H9 (cell line): Measurements from ENCODE around the gene TRERF1. TPM values are rescaled to one million over a fixed set of nuclear protein-coding genes. Genes with fewer than 3 reads are reported as not detected.
A peak's percentile ranks its signal among the peaks of the same experiment; 100 is the strongest.

Experiments used
- DNase-seq: peaks from one replicate; pipeline ENCODE4 v3.0.0-alpha.2; 2017
- H2AFZ ChIP-seq: one replicate; pipeline ENCODE4 v1.6.1; 2013; ENCODE audit warnings: mild to moderate bottlenecking, low read length, control low read depth, moderate library complexity
- H2AK5ac ChIP-seq: 2 replicates; pipeline ENCODE4 v1.6.1; 2013; ENCODE audit warnings: low read length, control low read depth, mixed read lengths; ENCODE audit not compliant: insufficient read length
- H2BK120ac ChIP-seq: one replicate; pipeline ENCODE4 v1.6.1; 2013; ENCODE audit warnings: low read depth, mild to moderate bottlenecking, low read length, control low read depth, inconsistent platforms; ENCODE audit not compliant: poor library complexity, severe bottlenecking
- H2BK12ac ChIP-seq: 2 replicates; pipeline ENCODE4 v1.6.1; 2013; ENCODE audit warnings: low read length, control low read depth, mixed read lengths, low read depth; ENCODE audit not compliant: insufficient read length
- H2BK15ac ChIP-seq: 2 replicates; pipeline ENCODE4 v1.6.1; 2013; ENCODE audit warnings: low read depth, low read length, control low read depth
- H2BK20ac ChIP-seq: one replicate; pipeline ENCODE4 v1.6.1; 2013; ENCODE audit warnings: low read depth, mild to moderate bottlenecking, low read length, control low read depth, inconsistent platforms; ENCODE audit not compliant: poor library complexity, severe bottlenecking
- H2BK5ac ChIP-seq: 2 replicates; pipeline ENCODE4 v1.6.1; 2013; ENCODE audit warnings: low read length, control low read depth, mixed read lengths; ENCODE audit not compliant: insufficient read length
- H3K14ac ChIP-seq: 2 replicates; pipeline ENCODE4 v1.6.1; 2013; ENCODE audit warnings: low read length, control low read depth; ENCODE audit not compliant: insufficient read depth
- H3K18ac ChIP-seq: 2 replicates; pipeline ENCODE4 v1.6.1; 2013; ENCODE audit warnings: low read depth, mild to moderate bottlenecking, mixed read lengths, low read length, control low read depth; ENCODE audit not compliant: insufficient read length
- H3K23ac ChIP-seq: 2 replicates; pipeline ENCODE4 v1.6.1; 2013; ENCODE audit warnings: low read length, control low read depth, mixed read lengths, low read depth; ENCODE audit not compliant: insufficient read length
- H3K23me2 ChIP-seq: 2 replicates; pipeline ENCODE4 v1.6.1; 2013; ENCODE audit warnings: low read depth, mild to moderate bottlenecking, mixed read lengths, low read length, control low read depth; ENCODE audit not compliant: insufficient read length, poor library complexity, severe bottlenecking
- H3K27ac ChIP-seq: 2 replicates; pipeline ENCODE4 v1.5.1; 2013; ENCODE audit warnings: low read length, control low read depth, mixed read lengths, low read depth; ENCODE audit not compliant: insufficient read length
- H3K27me3 ChIP-seq: 2 replicates; pipeline ENCODE4 v1.6.1; 2013; ENCODE audit warnings: low read length, control low read depth, inconsistent platforms; ENCODE audit not compliant: insufficient read depth
- H3K4ac ChIP-seq: 2 replicates; pipeline ENCODE4 v1.6.1; 2013; ENCODE audit warnings: low read depth, mild to moderate bottlenecking, control low read depth, inconsistent platforms, low read length, moderate library complexity
- H3K4me1 ChIP-seq: 2 replicates; pipeline ENCODE4 v1.6.1; 2013; ENCODE audit warnings: low read length, control low read depth, inconsistent platforms; ENCODE audit not compliant: insufficient read depth
- H3K4me2 ChIP-seq: 2 replicates; pipeline ENCODE4 v1.6.1; 2013; ENCODE audit warnings: low read length, control low read depth, mixed read lengths; ENCODE audit not compliant: insufficient read length, insufficient read depth
- H3K56ac ChIP-seq: 2 replicates; pipeline ENCODE4 v1.6.1; 2013; ENCODE audit warnings: low read depth, mild to moderate bottlenecking, mixed read lengths, low read length, control low read depth; ENCODE audit not compliant: insufficient read length
- H3K79me1 ChIP-seq: 2 replicates; pipeline ENCODE4 v1.6.1; 2013; ENCODE audit warnings: low read depth, mild to moderate bottlenecking, moderate library complexity, low read length, control low read depth, inconsistent platforms; ENCODE audit not compliant: insufficient read depth, poor library complexity, severe bottlenecking
- H3K79me2 ChIP-seq: 2 replicates; pipeline ENCODE4 v1.6.1; 2013; ENCODE audit warnings: low read length, control low read depth, inconsistent platforms; ENCODE audit not compliant: insufficient read depth
- H3K9ac ChIP-seq: 2 replicates; pipeline ENCODE4 v1.6.1; 2013; ENCODE audit warnings: low read length, control low read depth, mixed read lengths; ENCODE audit not compliant: insufficient read length; ENCODE audit errors: extremely low read depth
- H3K9me3 ChIP-seq: one replicate; pipeline ENCODE4 v1.6.1; 2013; ENCODE audit warnings: low read depth, low read length, inconsistent platforms; ENCODE audit not compliant: control insufficient read depth
- H3T11ph ChIP-seq: one replicate; pipeline ENCODE4 v1.6.1; 2013; ENCODE audit warnings: mild to moderate bottlenecking, low read length, control low read depth, inconsistent platforms
- H4K20me1 ChIP-seq: one replicate; pipeline ENCODE4 v1.6.1; 2013; ENCODE audit not compliant: control insufficient read depth, insufficient read length, insufficient read depth
- H4K5ac ChIP-seq: 2 replicates; pipeline ENCODE4 v1.6.1; 2013; ENCODE audit warnings: low read depth, mild to moderate bottlenecking, mixed read lengths, low read length, control low read depth; ENCODE audit not compliant: insufficient read length
- H4K8ac ChIP-seq: replicated peaks from 2 replicates; pipeline ENCODE4 v1.6.1; 2013; ENCODE audit warnings: low read length, control low read depth, mixed read lengths, low read depth; ENCODE audit not compliant: insufficient read length
- H4K91ac ChIP-seq: 2 replicates; pipeline ENCODE4 v1.6.1; 2013; ENCODE audit warnings: low read depth, mild to moderate bottlenecking, moderate library complexity, mixed read lengths, low read length, control low read depth; ENCODE audit not compliant: insufficient read length
- H3K27ac Mint-ChIP-seq, 3 experiments: 2 replicates in 2 of 3; 3 replicates in 1 of 3; pipeline ENCODE4 v1.8.0; 2020 to 2021; ENCODE audit warnings: mixed read lengths in 3 of 3, mild to moderate bottlenecking in 1 of 3, moderate library complexity in 1 of 3
- H3K27me3 Mint-ChIP-seq: 2 replicates; pipeline ENCODE4 v1.8.0; 2021; ENCODE audit warnings: low read depth, mild to moderate bottlenecking, moderate library complexity, mixed read lengths
- H3K36me3 Mint-ChIP-seq, 3 experiments: 2 replicates in 2 of 3; 3 replicates in 1 of 3; pipeline ENCODE4 v1.8.0; 2020 to 2021; ENCODE audit warnings: low read depth in 3 of 3, mixed read lengths in 3 of 3; ENCODE audit not compliant: insufficient read depth in 1 of 3
- H3K4me1 Mint-ChIP-seq, 2 experiments: 2 replicates each; pipeline ENCODE4 v1.8.0; 2020; ENCODE audit warnings: mixed read lengths in 2 of 2
- H3K4me3 Mint-ChIP-seq, 2 experiments: 2 replicates in 1 of 2; 3 replicates in 1 of 2; pipeline ENCODE4 v1.8.0; 2020 to 2021; ENCODE audit warnings: mild to moderate bottlenecking in 2 of 2, mixed read lengths in 2 of 2, moderate library complexity in 1 of 2
- H3K9me3 Mint-ChIP-seq, 2 experiments: 2 replicates in 1 of 2; 3 replicates in 1 of 2; pipeline ENCODE4 v1.8.0; 2020; ENCODE audit warnings: mild to moderate bottlenecking in 2 of 2, mixed read lengths in 2 of 2, moderate library complexity in 1 of 2
- WGBS: extraction: QIAGEN DNeasy Blood & Tissue Kit; methylation state at CpG from one replicate; pipeline ENCODE4 v1.1.7; 2013; ENCODE audit warnings: missing lambda C conversion rate, low lambda C conversion rate, mixed read lengths; ENCODE audit not compliant: insufficient read length; ENCODE audit errors: extremely low coverage; 5-methylcytosine and 5-hydroxymethylcytosine counted together
- total RNA-seq: library from RNA; stranded (reverse); gene quantifications from 2 replicates; pipeline ENCODE4 v1.2.1, GENCODE V29; 2021
- TF ChIP-seq, protein P1 (sequence below): fragments of 200-600 bp; sonication (generic); conservative IDR thresholded peaks from 3 replicates; pipeline ENCODE4 v1.8.0; 2021; ENCODE audit warnings: antibody characterized with exemption, mild to moderate bottlenecking

The TRERF1 gene
- total RNA-seq, 1 experiment from 2014 or later, result 19.7 TPM

DNA sequence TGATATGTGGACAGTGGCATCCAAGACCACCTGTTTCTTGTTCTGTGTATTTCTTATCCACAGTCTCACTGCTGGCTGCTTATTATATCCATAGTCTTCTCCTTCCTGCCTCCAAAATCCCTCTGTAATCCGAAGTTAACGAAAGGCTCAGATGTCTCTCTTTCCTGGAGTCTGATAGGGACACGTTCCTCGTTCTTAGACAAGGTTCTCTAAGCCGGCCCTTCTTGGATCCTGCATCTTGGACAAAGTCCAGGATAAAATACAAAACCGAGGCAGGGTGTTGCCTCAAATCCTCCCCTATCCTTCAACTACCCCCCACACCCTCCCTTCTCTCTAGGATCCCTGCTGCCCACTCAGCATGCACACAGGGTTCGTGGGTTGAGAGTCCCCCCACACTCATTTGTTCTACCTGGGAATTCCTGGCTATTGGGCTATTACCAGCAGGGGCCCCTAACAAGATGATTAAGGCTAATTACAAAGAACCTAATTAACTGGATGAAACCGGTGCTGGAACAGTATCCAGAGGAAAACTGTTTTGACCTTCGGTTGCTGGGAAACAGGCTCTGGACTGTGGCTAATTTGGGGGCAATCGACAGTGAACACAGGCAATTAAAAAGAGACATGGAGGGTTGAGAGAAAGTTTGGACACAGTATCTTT, 201.3 kb downstream of the TRERF1 start:
- peak overlapping the region in 1 of 3 experiments; percentile 71; a peak in 1 of 7 replicates for H3K27ac Mint-ChIP-seq
- Histone ChIP-seq H3K27me3 (no peaks in the 10 kb centered on the region), H3K56ac (no peak overlapping the region), H3K14ac (no peak overlapping the region), H4K91ac (no peak overlapping the region), H3K23me2 (no peaks in the 10 kb centered on the region), H3K4me2 (no peak overlapping the region), H3K27ac (no peak overlapping the region), H2BK15ac (no peak overlapping the region), H3T11ph (no peak overlapping the region), H4K20me1 (no peaks in the 10 kb centered on the region), H2BK20ac (no peak overlapping the region), H4K5ac (no peak overlapping the region), H3K23ac (no peak overlapping the region), H3K9me3 (no peaks in the 10 kb centered on the region), H2BK12ac (no peak overlapping the region), H2BK120ac (no peak overlapping the region), H3K18ac (no peak overlapping the region), H2AFZ (no peak overlapping the region), H3K9ac (no peak overlapping the region), H3K4ac (no peak overlapping the region), H4K8ac (no peak overlapping the region), H3K79me1 (no peaks in the 10 kb centered on the region), H2AK5ac (no peak overlapping the region), H3K79me2 (no peaks in the 10 kb centered on the region), H3K4me1 (no peaks in the 10 kb centered on the region), H2BK5ac (no peak overlapping the region)
- no peaks in the 10 kb centered on the region for H3K9me3 Mint-ChIP-seq
- no peak overlapping the region for H3K4me3 Mint-ChIP-seq
- no peak for DNase-seq
- H3K27me3 Mint-ChIP-seq, result no peaks in the 10 kb centered on the region
- peaks cover 43 to 76% (median 75%) of the 10 kb centered on the region in 3 experiments; a peak in 6 of 7 replicates for H3K36me3 Mint-ChIP-seq
- TF ChIP-seq, protein P1, sequence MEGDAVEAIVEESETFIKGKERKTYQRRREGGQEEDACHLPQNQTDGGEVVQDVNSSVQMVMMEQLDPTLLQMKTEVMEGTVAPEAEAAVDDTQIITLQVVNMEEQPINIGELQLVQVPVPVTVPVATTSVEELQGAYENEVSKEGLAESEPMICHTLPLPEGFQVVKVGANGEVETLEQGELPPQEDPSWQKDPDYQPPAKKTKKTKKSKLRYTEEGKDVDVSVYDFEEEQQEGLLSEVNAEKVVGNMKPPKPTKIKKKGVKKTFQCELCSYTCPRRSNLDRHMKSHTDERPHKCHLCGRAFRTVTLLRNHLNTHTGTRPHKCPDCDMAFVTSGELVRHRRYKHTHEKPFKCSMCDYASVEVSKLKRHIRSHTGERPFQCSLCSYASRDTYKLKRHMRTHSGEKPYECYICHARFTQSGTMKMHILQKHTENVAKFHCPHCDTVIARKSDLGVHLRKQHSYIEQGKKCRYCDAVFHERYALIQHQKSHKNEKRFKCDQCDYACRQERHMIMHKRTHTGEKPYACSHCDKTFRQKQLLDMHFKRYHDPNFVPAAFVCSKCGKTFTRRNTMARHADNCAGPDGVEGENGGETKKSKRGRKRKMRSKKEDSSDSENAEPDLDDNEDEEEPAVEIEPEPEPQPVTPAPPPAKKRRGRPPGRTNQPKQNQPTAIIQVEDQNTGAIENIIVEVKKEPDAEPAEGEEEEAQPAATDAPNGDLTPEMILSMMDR, result no peak
- no CpG with 5 or more reads among the region's 10 CpGs for WGBS
- peaks cover 2 to 18% of the 10 kb centered on the region in 2 experiments; a peak in 3 of 4 replicates for H3K4me1 Mint-ChIP-seq
